Measurements from ENCODE around the gene S100A7A.

S100A7A gene

GRCh38 chr1:153384958-153385580 lies 31.3 kb upstream of the S100A7A start:
- 91 to 92% methylated on average over 4 of the region's 4 CpGs for WGBS, 2 experiments
- no peaks in the 10 kb centered on the region for H3K27me3 ChIP-seq (ENCODE audit: control insufficient read depth, insufficient read depth, low read length, poor library complexity, severe bottlenecking)
- H3K4me1 ChIP-seq (ENCODE audit: control insufficient read depth, insufficient read depth, low read length), result no peaks in the 10 kb centered on the region
- no peak overlapping the region for H3K27ac ChIP-seq (ENCODE audit: insufficient read depth, low read depth, low read length, poor library complexity, severe bottlenecking)
- no peaks in the 10 kb centered on the region for H3K9me3 ChIP-seq (ENCODE audit: control insufficient read depth, low read length)
- no peak overlapping the region for H3K4me3 ChIP-seq (ENCODE audit: insufficient read depth, low read depth, low read length)
- no peaks in the 10 kb centered on the region for H3K36me3 ChIP-seq (ENCODE audit: control insufficient read depth, insufficient read depth, low read length)

- WGBS, 2 experiments, result 88 to 90% methylated on average over 5 of the region's 5 CpGs
- Histone ChIP-seq H3K4me3 (ENCODE audit: insufficient read depth, low read depth, low read length) (no peak overlapping the region), H3K27me3 (ENCODE audit: control insufficient read depth, insufficient read depth, low read length, poor library complexity, severe bottlenecking) (no peaks in the 10 kb centered on the region), H3K36me3 (ENCODE audit: control insufficient read depth, insufficient read depth, low read length) (no peaks in the 10 kb centered on the region), H3K9me3 (ENCODE audit: control insufficient read depth, low read length) (no peaks in the 10 kb centered on the region), H3K4me1 (ENCODE audit: control insufficient read depth, insufficient read depth, low read length) (no peaks in the 10 kb centered on the region), H3K27ac (ENCODE audit: insufficient read depth, low read depth, low read length, poor library complexity, severe bottlenecking) (no peak overlapping the region)
These were observed 29.8 kb upstream of the S100A7A start for GRCh38 chr1:153386500-153386901.

- no peak overlapping the region for H3K27ac ChIP-seq (ENCODE audit: insufficient read depth, low read depth, low read length, poor library complexity, severe bottlenecking)
- no peaks in the 10 kb centered on the region for H3K9me3 ChIP-seq (ENCODE audit: control insufficient read depth, low read length)
- no peaks in the 10 kb centered on the region for H3K36me3 ChIP-seq (ENCODE audit: control insufficient read depth, insufficient read depth, low read length)
- H3K4me1 ChIP-seq (ENCODE audit: control insufficient read depth, insufficient read depth, low read length), result no peaks in the 10 kb centered on the region
- no peaks in the 10 kb centered on the region for H3K27me3 ChIP-seq (ENCODE audit: control insufficient read depth, insufficient read depth, low read length, poor library complexity, severe bottlenecking)
- no peak overlapping the region for H3K4me3 ChIP-seq (ENCODE audit: insufficient read depth, low read depth, low read length)
- 94 to 95% methylated on average over 4 of the region's 4 CpGs for WGBS, 2 experiments
These were observed 29.3 kb upstream of the S100A7A start for GRCh38 chr1:153387001-153387400.

- H3K9me3 ChIP-seq (ENCODE audit: control insufficient read depth, low read length), result no peaks in the 10 kb centered on the region
- no peak overlapping the region for H3K27ac ChIP-seq (ENCODE audit: insufficient read depth, low read depth, low read length, poor library complexity, severe bottlenecking)
- no peaks in the 10 kb centered on the region for H3K4me1 ChIP-seq (ENCODE audit: control insufficient read depth, insufficient read depth, low read length)
- no peak overlapping the region for H3K4me3 ChIP-seq (ENCODE audit: insufficient read depth, low read depth, low read length)
- H3K36me3 ChIP-seq (ENCODE audit: control insufficient read depth, insufficient read depth, low read length), result no peaks in the 10 kb centered on the region
- no peaks in the 10 kb centered on the region for H3K27me3 ChIP-seq (ENCODE audit: control insufficient read depth, insufficient read depth, low read length, poor library complexity, severe bottlenecking)
- 88 to 92% methylated on average over 4 of the region's 4 CpGs for WGBS, 2 experiments
These were observed 28.5 kb upstream of the S100A7A start for GRCh38 chr1:153387785-153388184.

- 100% methylated on average over 1 of the region's 1 CpG for WGBS, 2 experiments
- Histone ChIP-seq H3K4me1 (ENCODE audit: control insufficient read depth, insufficient read depth, low read length) (no peaks in the 10 kb centered on the region), H3K27ac (ENCODE audit: insufficient read depth, low read depth, low read length, poor library complexity, severe bottlenecking) (no peak overlapping the region), H3K27me3 (ENCODE audit: control insufficient read depth, insufficient read depth, low read length, poor library complexity, severe bottlenecking) (no peaks in the 10 kb centered on the region), H3K9me3 (ENCODE audit: control insufficient read depth, low read length) (no peaks in the 10 kb centered on the region), H3K4me3 (ENCODE audit: insufficient read depth, low read depth, low read length) (no peak overlapping the region), H3K36me3 (ENCODE audit: control insufficient read depth, insufficient read depth, low read length) (no peaks in the 10 kb centered on the region)
These were observed 26.9 kb upstream of the S100A7A start for GRCh38 chr1:153389401-153389800.

GRCh38 chr1:153389973-153390879 lies 26.1 kb upstream of the S100A7A start:
- Histone ChIP-seq H3K4me1 (ENCODE audit: control insufficient read depth, insufficient read depth, low read length) (no peaks in the 10 kb centered on the region), H3K36me3 (ENCODE audit: control insufficient read depth, insufficient read depth, low read length) (no peaks in the 10 kb centered on the region), H3K27ac (ENCODE audit: insufficient read depth, low read depth, low read length, poor library complexity, severe bottlenecking) (no peak overlapping the region), H3K9me3 (ENCODE audit: control insufficient read depth, low read length) (no peaks in the 10 kb centered on the region), H3K4me3 (ENCODE audit: insufficient read depth, low read depth, low read length) (no peak overlapping the region), H3K27me3 (ENCODE audit: control insufficient read depth, insufficient read depth, low read length, poor library complexity, severe bottlenecking) (no peaks in the 10 kb centered on the region)
- WGBS, 2 experiments, result 89 to 92% methylated on average over 16 of the region's 17 CpGs

- Histone ChIP-seq H3K27ac (ENCODE audit: insufficient read depth, low read depth, low read length, poor library complexity, severe bottlenecking) (no peak within 1 kb of the TSS), H3K4me3 (ENCODE audit: insufficient read depth, low read depth, low read length) (no peak within 1 kb of the TSS)
- WGBS, 2 experiments, result 92 to 99% methylated on average over 5 to 7 of the region's 7 CpGs
These were observed 25.2 kb upstream of the S100A7A start, which contains the start of gene S100A8 for GRCh38 chr1:153390938-153391710. Gene S100A8 (minus strand): TSS chr1:153391073. CDS start chr1:153390535, 538 bp downstream.

GRCh38 chr1:153392258-153392657 lies 24.1 kb upstream of the S100A7A start:
- Histone ChIP-seq H3K27me3 (ENCODE audit: control insufficient read depth, insufficient read depth, low read length, poor library complexity, severe bottlenecking) (no peaks in the 10 kb centered on the region), H3K4me3 (ENCODE audit: insufficient read depth, low read depth, low read length) (no peak overlapping the region), H3K27ac (ENCODE audit: insufficient read depth, low read depth, low read length, poor library complexity, severe bottlenecking) (no peak overlapping the region), H3K9me3 (ENCODE audit: control insufficient read depth, low read length) (no peaks in the 10 kb centered on the region), H3K36me3 (ENCODE audit: control insufficient read depth, insufficient read depth, low read length) (no peaks in the 10 kb centered on the region), H3K4me1 (ENCODE audit: control insufficient read depth, insufficient read depth, low read length) (no peaks in the 10 kb centered on the region)
- 86 to 100% methylated on average over 1 to 2 of the region's 3 CpGs for whole genome bisulfite sequencing, 2 experiments

More at GRCh38 chr1:153390938-153391710, 25.2 kb upstream of the S100A7A start, which contains the start of gene S100A8:
- Histone ChIP-seq H3K9me3 (ENCODE audit: control insufficient read depth, low read length) (no peaks in the 10 kb centered on the region), H3K36me3 (ENCODE audit: control insufficient read depth, insufficient read depth, low read length) (no peaks in the 10 kb centered on the region), H3K27me3 (ENCODE audit: control insufficient read depth, insufficient read depth, low read length, poor library complexity, severe bottlenecking) (no peaks in the 10 kb centered on the region), H3K4me1 (ENCODE audit: control insufficient read depth, insufficient read depth, low read length) (no peaks in the 10 kb centered on the region)

GRCh38 chr1:153392822-153393221 lies 23.5 kb upstream of the S100A7A start:
- H3K27me3 ChIP-seq (ENCODE audit: control insufficient read depth, insufficient read depth, low read length, poor library complexity, severe bottlenecking), result no peaks in the 10 kb centered on the region
- WGBS, 2 experiments, result 87 to 90% methylated on average over 3 of the region's 3 CpGs
- no peaks in the 10 kb centered on the region for H3K36me3 ChIP-seq (ENCODE audit: control insufficient read depth, insufficient read depth, low read length)

GRCh38 chr1:153393926-153394325 lies 22.4 kb upstream of the S100A7A start:
- Histone ChIP-seq H3K27me3 (ENCODE audit: control insufficient read depth, insufficient read depth, low read length, poor library complexity, severe bottlenecking) (no peaks in the 10 kb centered on the region), H3K27ac (ENCODE audit: insufficient read depth, low read depth, low read length, poor library complexity, severe bottlenecking) (no peak overlapping the region), H3K4me3 (ENCODE audit: insufficient read depth, low read depth, low read length) (no peak overlapping the region), H3K9me3 (ENCODE audit: control insufficient read depth, low read length) (no peaks in the 10 kb centered on the region), H3K36me3 (ENCODE audit: control insufficient read depth, insufficient read depth, low read length) (no peaks in the 10 kb centered on the region), H3K4me1 (ENCODE audit: control insufficient read depth, insufficient read depth, low read length) (no peaks in the 10 kb centered on the region)
- WGBS, 2 experiments, result 85 to 86% methylated on average over 6 of the region's 6 CpGs

More at GRCh38 chr1:153392822-153393221, 23.5 kb upstream of the S100A7A start:
- Histone ChIP-seq H3K4me1 (ENCODE audit: control insufficient read depth, insufficient read depth, low read length) (no peaks in the 10 kb centered on the region), H3K4me3 (ENCODE audit: insufficient read depth, low read depth, low read length) (no peak overlapping the region), H3K9me3 (ENCODE audit: control insufficient read depth, low read length) (no peaks in the 10 kb centered on the region), H3K27ac (ENCODE audit: insufficient read depth, low read depth, low read length, poor library complexity, severe bottlenecking) (no peak overlapping the region)

All from ectodermal cell (in vitro differentiated cells).